HG02678 (cell line): ENCODE measurements around the gene AXL.

ENCODE experiments used
- ATAC-seq: cut with Tn5 transposase; IDR thresholded peaks from one replicate; pipeline ENCODE4 v1.9.1; 2021; ENCODE audit warnings: mild to moderate bottlenecking, moderate library complexity; ENCODE audit not compliant: unreplicated experiment

The AXL gene

GRCh38 chr19:41305927-41306793 is 87.1 kb downstream of the AXL start:
- ATAC-seq, result no peak

GRCh38 chr19:41307090-41307875 is 88.3 kb downstream of the AXL start:
- no peak for ATAC-seq

GRCh38 chr19:41307954-41308449 is 89.0 kb downstream of the AXL start:
- ATAC-seq, result no peak

- peak; percentile 34 for ATAC-seq
These were observed 89.6 kb downstream of the AXL start for GRCh38 chr19:41308450-41309179.

GRCh38 chr19:41309180-41310032 is 90.4 kb downstream of the AXL start:
- ATAC-seq, result no peak

- ATAC-seq, result peak; percentile 72
These were observed 91.2 kb downstream of the AXL start, which contains the start of gene CCDC97 for GRCh38 chr19:41310033-41310831. CCDC97 (plus strand) TSS chr19:41310172; CDS start chr19:41310311, 139 bp downstream.

GRCh38 chr19:41311072-41311471 is 92.0 kb downstream of the AXL start:
- ATAC-seq, result no peak
